Measurements from ENCODE around the gene DCAF5. TPM values are rescaled to one million over a fixed set of nuclear protein-coding genes. Genes with fewer than 3 reads are reported as not detected.

Gene DCAF5
- total RNA-seq, 3 donors from 2014 or later: 40.4 to 45.0 (median 43.3) TPM

- Histone ChIP-seq H3K27ac (no peak overlapping the region), H3K27me3 (no peaks in the 10 kb centered on the region), H3K36me3 (no peaks in the 10 kb centered on the region), H3K4me3 (no peak overlapping the region), H3K4me1 (no peaks in the 10 kb centered on the region), H3K9me3 (no peaks in the 10 kb centered on the region)
- DNase-seq (ENCODE audit: low spot score in 2 of 2): no peak
- intact Hi-C loops (cut with DNase I; ENCODE audit: low total_unique reads): no loop called here
- TF ChIP-seq POLR2A (IDR thresholded peaks at IDR 0.05) (no peak), CTCF (IDR thresholded peaks at IDR 0.05) (no peak), POLR2AphosphoS5 (IDR thresholded peaks at IDR 0.05) (no peak)
Measured at GRCh38 chr14:69064596-69064995, 88.3 kb downstream of the DCAF5 start.

GRCh38 chr14:69059658-69060623 is 93.0 kb downstream of the DCAF5 start:
- no peak for DNase-seq (ENCODE audit: low spot score in 2 of 2)
- intact Hi-C loops (cut with DNase I; ENCODE audit: low total_unique reads): no loop called here
- Histone ChIP-seq H3K4me3 (no peak overlapping the region), H3K27me3 (no peaks in the 10 kb centered on the region), H3K36me3 (no peaks in the 10 kb centered on the region), H3K4me1 (no peaks in the 10 kb centered on the region), H3K27ac (peak overlapping the region; percentile 48 to 56), H3K9me3 (no peaks in the 10 kb centered on the region)
- TF ChIP-seq POLR2AphosphoS5 (IDR thresholded peaks at IDR 0.05): no peak
- TF ChIP-seq CTCF (IDR thresholded peaks at IDR 0.05): no peak
- no peak for TF ChIP-seq POLR2A (IDR thresholded peaks at IDR 0.05)

- Histone ChIP-seq H3K36me3 (no peaks in the 10 kb centered on the region), H3K27me3 (no peaks in the 10 kb centered on the region), H3K4me3 (no peak overlapping the region), H3K4me1 (peaks cover 0 to 7% of the 10 kb centered on the region in 2 donors), H3K9me3 (no peaks in the 10 kb centered on the region), H3K27ac (no peak overlapping the region)
- TF ChIP-seq CTCF (IDR thresholded peaks at IDR 0.05) (no peak), POLR2AphosphoS5 (IDR thresholded peaks at IDR 0.05) (no peak), POLR2A (IDR thresholded peaks at IDR 0.05) (no peak)
- DNase-seq (ENCODE audit: low spot score in 2 of 2): no peak
- intact Hi-C loops (cut with DNase I; ENCODE audit: low total_unique reads): no loop called here
Measured at GRCh38 chr14:69055999-69056788, 96.7 kb downstream of the DCAF5 start.

GRCh38 chr14:69055125-69055524 is 97.8 kb downstream of the DCAF5 start:
- no peaks in the 10 kb centered on the region for H3K27me3 ChIP-seq
- DNase-seq (ENCODE audit: low spot score in 2 of 2): no peak
- no peak for TF ChIP-seq CTCF (IDR thresholded peaks at IDR 0.05)
- TF ChIP-seq POLR2AphosphoS5 (IDR thresholded peaks at IDR 0.05): no peak
- TF ChIP-seq POLR2A (IDR thresholded peaks at IDR 0.05): no peak
- no peak overlapping the region for H3K4me3 ChIP-seq
- H3K9me3 ChIP-seq: no peaks in the 10 kb centered on the region
- H3K36me3 ChIP-seq: no peaks in the 10 kb centered on the region
- intact Hi-C loops (cut with DNase I; ENCODE audit: low total_unique reads): no loop called here
- H3K4me1 ChIP-seq: peaks cover 2 to 13% of the 10 kb centered on the region in 2 donors
- no peak overlapping the region for H3K27ac ChIP-seq
